Glutamatergic neuron (in vitro differentiated cells): ENCODE results near the gene ZNF334. TPM values are rescaled to one million over a fixed set of nuclear protein-coding genes. Genes with fewer than 3 reads are reported as not detected.

Source experiments
- DNase-seq: peaks from one replicate; pipeline ENCODE4 v3.0.0; 2022
- H3K27ac Mint-ChIP-seq: one replicate; pipeline ENCODE4 v1.8.0; 2020; ENCODE audit warnings: mild to moderate bottlenecking, mixed read lengths, inconsistent platforms; ENCODE audit not compliant: unreplicated experiment
- H3K27me3 Mint-ChIP-seq: one replicate; pipeline ENCODE4 v1.8.0; 2020; ENCODE audit warnings: mild to moderate bottlenecking, moderate library complexity, mixed read lengths, inconsistent platforms; ENCODE audit not compliant: unreplicated experiment
- H3K36me3 Mint-ChIP-seq: one replicate; pipeline ENCODE4 v1.8.0; 2020; ENCODE audit warnings: mild to moderate bottlenecking, mixed read lengths, inconsistent platforms; ENCODE audit not compliant: unreplicated experiment
- H3K4me1 Mint-ChIP-seq: one replicate; pipeline ENCODE4 v1.8.0; 2020; ENCODE audit warnings: mild to moderate bottlenecking, low read depth, mixed read lengths, inconsistent platforms; ENCODE audit not compliant: unreplicated experiment
- H3K4me3 Mint-ChIP-seq: one replicate; pipeline ENCODE4 v1.8.0; 2020; ENCODE audit warnings: mild to moderate bottlenecking, mixed read lengths, inconsistent platforms; ENCODE audit not compliant: unreplicated experiment
- H3K9me3 Mint-ChIP-seq: one replicate; pipeline ENCODE4 v1.8.0; 2020; ENCODE audit warnings: mild to moderate bottlenecking, moderate library complexity, mixed read lengths, inconsistent platforms; ENCODE audit not compliant: unreplicated experiment
- CTCF ChIP-seq: fragments of 200-600 bp; sonication (generic); IDR thresholded peaks from one replicate; pipeline ENCODE4 v1.5.0; 2021; ENCODE audit not compliant: partially characterized antibody, unreplicated experiment
- total RNA-seq: library from RNA; stranded (reverse); fragmentation: NEBNext Ultra II Directional; extraction: Animal tissue kit (Norgen Biotek cat#: 25700); gene quantifications from one replicate; pipeline ENCODE4 v1.2.1, GENCODE V29; 2021; ENCODE audit not compliant: unreplicated experiment

Gene ZNF334
- total RNA-seq, 1 donor from 2014 or later: 32.9 TPM

DNA sequence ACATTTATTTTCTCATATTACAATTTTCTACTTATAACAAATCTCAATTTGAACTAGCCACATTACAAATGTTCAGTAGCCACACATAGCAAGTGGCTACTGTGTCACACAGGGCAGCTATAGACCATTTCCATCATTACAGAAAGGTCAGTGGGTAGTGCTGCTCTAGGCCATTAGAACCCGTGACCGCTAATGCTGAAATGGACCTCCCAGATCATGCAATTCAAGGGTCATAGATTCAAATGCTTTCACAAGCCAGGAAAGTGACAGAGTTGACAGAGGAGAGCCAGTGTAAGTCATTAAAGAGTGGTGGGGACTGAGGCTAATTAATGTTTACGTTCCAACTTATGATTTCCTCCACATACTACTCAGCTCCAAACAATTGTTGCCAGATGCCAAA is 40.6 kb upstream of the ZNF334 start:
- no peaks in the 10 kb centered on the region for H3K36me3 Mint-ChIP-seq
- peaks cover 2% of the 10 kb centered on the region for H3K27me3 Mint-ChIP-seq
- peaks cover 7% of the 10 kb centered on the region for H3K4me1 Mint-ChIP-seq
- H3K9me3 Mint-ChIP-seq: no peaks in the 10 kb centered on the region
- no peak for DNase-seq
- TF ChIP-seq CTCF: no peak
- no peak overlapping the region for H3K4me3 Mint-ChIP-seq
- H3K27ac Mint-ChIP-seq: no peak overlapping the region

GRCh38 chr20:46552460-46553420 is 39.4 kb upstream of the ZNF334 start:
- Mint-ChIP-seq H3K9me3 (no peaks in the 10 kb centered on the region), H3K27ac (no peak overlapping the region), H3K4me3 (no peak overlapping the region), H3K4me1 (peaks cover 3% of the 10 kb centered on the region), H3K36me3 (no peaks in the 10 kb centered on the region), H3K27me3 (peaks cover 2% of the 10 kb centered on the region)
- no peak for DNase-seq
- TF ChIP-seq CTCF: no peak

- Mint-ChIP-seq H3K36me3 (no peaks in the 10 kb centered on the region), H3K27ac (no peak overlapping the region), H3K9me3 (no peaks in the 10 kb centered on the region), H3K4me1 (no peaks in the 10 kb centered on the region), H3K27me3 (peaks cover 2% of the 10 kb centered on the region), H3K4me3 (no peak overlapping the region)
- DNase-seq: no peak
- no peak for TF ChIP-seq CTCF
These were observed 38.4 kb upstream of the ZNF334 start for GRCh38 chr20:46551522-46552381.

DNA sequence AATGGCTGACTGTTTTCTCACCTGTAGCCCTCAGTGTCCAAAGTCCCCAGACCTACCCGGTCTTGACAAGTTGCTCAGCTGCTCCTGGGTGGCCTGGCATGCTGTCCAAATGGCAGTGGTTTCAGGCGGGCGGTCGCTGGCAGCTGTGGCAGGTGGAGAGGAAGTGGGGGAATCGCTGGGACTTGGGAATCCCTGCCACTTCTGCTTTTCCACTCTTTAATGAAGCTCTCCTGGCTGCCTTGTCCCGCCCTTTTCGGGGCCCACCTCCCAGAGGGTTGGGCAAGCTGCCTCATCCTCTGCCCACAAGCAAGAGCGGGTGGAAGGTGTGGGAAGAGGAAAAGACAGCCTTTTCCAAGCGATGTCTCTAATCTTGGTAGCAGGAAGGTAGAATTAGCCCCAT is 37.1 kb upstream of the ZNF334 start, which contains the start of gene OCSTAMP:
Gene OCSTAMP (minus strand): TSS at position 194 of the 400 bp plus-strand sequence. CDS start 94 bp downstream, at position 100.
- H3K27me3 Mint-ChIP-seq: peaks cover 2% of the 10 kb centered on the region
- no peak within 1 kb of the TSS for H3K27ac Mint-ChIP-seq
- H3K4me1 Mint-ChIP-seq: no peaks in the 10 kb centered on the region
- no peak for DNase-seq
- H3K9me3 Mint-ChIP-seq: no peaks in the 10 kb centered on the region
- TF ChIP-seq CTCF: no peak
- H3K36me3 Mint-ChIP-seq: no peaks in the 10 kb centered on the region
- no peak within 1 kb of the TSS for H3K4me3 Mint-ChIP-seq
